Liver (tissue), 3 donors: Measurements from ENCODE around the gene GDPD5.

Experiments used
- ATF3 ChIP-seq: IDR thresholded peaks from 2 replicates; pipeline ENCODE4 v1.6.1; 2016; ENCODE audit warnings: antibody characterized with exemption
- CTCF ChIP-seq: fragments of 150-350 bp; IDR thresholded peaks from 2 replicates; pipeline ENCODE4 v1.5.1; 2017; ENCODE audit warnings: improper control_type of control experiment, low read depth, low read length; ENCODE audit not compliant: missing input control
- EGR1 ChIP-seq, 2 donors: IDR thresholded peaks; 2 replicates each; pipeline ENCODE4 v1.6.1; 2016 to 2018; ENCODE audit warnings: antibody characterized with exemption in 2 of 2, low read depth in 2 of 2
- FOXA1 ChIP-seq: IDR thresholded peaks from 2 replicates; pipeline ENCODE4 v1.6.1; 2016; ENCODE audit warnings: antibody characterized with exemption
- GABPA ChIP-seq, 2 donors: IDR thresholded peaks in 1 of 2; conservative IDR thresholded peaks in 1 of 2; 2 replicates each; pipeline ENCODE4 v1.6.1; 2016; ENCODE audit warnings: antibody characterized with exemption in 2 of 2, mild to moderate bottlenecking in 1 of 2, moderate library complexity in 1 of 2
- HNF4G ChIP-seq: IDR thresholded peaks from 2 replicates; pipeline ENCODE4 v1.6.1; 2016; ENCODE audit warnings: antibody characterized with exemption
- JUND ChIP-seq, 2 donors: IDR thresholded peaks; 2 replicates each; pipeline ENCODE4 v1.6.1; 2016; ENCODE audit warnings: antibody characterized with exemption in 2 of 2
- RAD21 ChIP-seq, 2 donors: IDR thresholded peaks; 2 replicates each; pipeline ENCODE4 v1.6.1; 2016; ENCODE audit warnings: antibody characterized with exemption in 2 of 2, mild to moderate bottlenecking in 2 of 2
- REST ChIP-seq: IDR thresholded peaks from 2 replicates; pipeline ENCODE4 v1.6.1; 2016; ENCODE audit warnings: antibody characterized with exemption, mild to moderate bottlenecking
- SP1 ChIP-seq: IDR thresholded peaks from 2 replicates; pipeline ENCODE4 v1.6.1; 2018; ENCODE audit warnings: antibody characterized with exemption, mild to moderate bottlenecking
- TAF1 ChIP-seq: conservative IDR thresholded peaks from 2 replicates; pipeline ENCODE4 v1.6.1; 2016; ENCODE audit warnings: antibody characterized with exemption, mild to moderate bottlenecking
- YY1 ChIP-seq: IDR thresholded peaks from 2 replicates; pipeline ENCODE4 v1.6.1; 2016; ENCODE audit warnings: antibody characterized with exemption, mild to moderate bottlenecking
- TF ChIP-seq, protein P1 (sequence below): IDR thresholded peaks from 2 replicates; pipeline ENCODE4 v1.6.1; 2016; ENCODE audit warnings: antibody characterized with exemption
- TF ChIP-seq, protein P2 (sequence below): IDR thresholded peaks from 2 replicates; pipeline ENCODE4 v1.6.1; 2016; ENCODE audit warnings: antibody characterized with exemption
- donor health status: healthy.
- donor health status: healthy.

DNA sequence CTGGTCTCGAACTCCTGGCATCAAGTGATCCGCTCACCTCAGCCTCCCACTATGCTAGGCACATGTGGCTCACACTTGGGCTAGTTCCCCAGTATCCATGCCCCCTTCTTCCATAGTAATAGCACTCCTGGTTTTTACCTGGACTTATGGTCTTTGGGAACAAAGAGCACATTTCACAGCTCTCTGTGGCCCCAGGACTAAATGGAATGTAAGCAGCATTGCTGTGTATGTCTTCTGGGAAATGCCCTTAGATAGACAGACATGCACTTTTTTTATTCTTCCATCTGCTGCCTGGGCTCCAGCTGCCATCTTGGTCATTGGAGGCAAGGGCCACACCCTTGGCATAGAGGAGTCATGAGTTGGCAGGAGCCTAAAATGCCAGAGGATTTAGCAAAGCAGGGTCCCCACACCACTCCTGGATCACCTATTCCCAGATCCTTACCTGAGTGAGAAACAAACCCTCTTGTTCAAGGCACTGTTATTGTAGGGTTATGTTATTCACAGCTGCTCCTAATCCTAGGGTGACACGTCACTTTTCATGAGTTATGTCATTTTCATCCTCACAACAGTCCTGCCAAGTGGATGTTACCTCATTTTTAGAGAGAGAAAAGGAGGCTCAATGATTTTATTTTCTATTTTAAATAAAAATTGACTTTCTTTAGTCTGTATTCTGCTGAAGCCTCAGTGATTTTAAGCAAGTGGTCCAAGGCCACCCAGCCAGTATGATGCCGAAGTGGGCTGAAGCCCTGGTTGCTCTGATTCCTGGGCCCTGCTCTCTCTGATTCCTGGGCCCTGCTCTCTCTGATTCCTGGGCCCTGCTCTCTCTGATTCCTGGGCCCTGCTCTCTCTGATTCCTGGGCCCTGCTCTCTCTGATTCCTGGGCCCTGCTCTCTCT, 15.7 kb upstream of the GDPD5 start:
- TF ChIP-seq CTCF, result no peak
- TF ChIP-seq TAF1, result no peak
- TF ChIP-seq GABPA (IDR thresholded peaks at IDR 0.05 in 1 of 2, conservative IDR thresholded peaks at IDR 0.05 in 1 of 2), result no peak
- no peak for TF ChIP-seq RAD21 (IDR thresholded peaks at IDR 0.05)
- TF ChIP-seq YY1, result no peak
- TF ChIP-seq, protein P1, sequence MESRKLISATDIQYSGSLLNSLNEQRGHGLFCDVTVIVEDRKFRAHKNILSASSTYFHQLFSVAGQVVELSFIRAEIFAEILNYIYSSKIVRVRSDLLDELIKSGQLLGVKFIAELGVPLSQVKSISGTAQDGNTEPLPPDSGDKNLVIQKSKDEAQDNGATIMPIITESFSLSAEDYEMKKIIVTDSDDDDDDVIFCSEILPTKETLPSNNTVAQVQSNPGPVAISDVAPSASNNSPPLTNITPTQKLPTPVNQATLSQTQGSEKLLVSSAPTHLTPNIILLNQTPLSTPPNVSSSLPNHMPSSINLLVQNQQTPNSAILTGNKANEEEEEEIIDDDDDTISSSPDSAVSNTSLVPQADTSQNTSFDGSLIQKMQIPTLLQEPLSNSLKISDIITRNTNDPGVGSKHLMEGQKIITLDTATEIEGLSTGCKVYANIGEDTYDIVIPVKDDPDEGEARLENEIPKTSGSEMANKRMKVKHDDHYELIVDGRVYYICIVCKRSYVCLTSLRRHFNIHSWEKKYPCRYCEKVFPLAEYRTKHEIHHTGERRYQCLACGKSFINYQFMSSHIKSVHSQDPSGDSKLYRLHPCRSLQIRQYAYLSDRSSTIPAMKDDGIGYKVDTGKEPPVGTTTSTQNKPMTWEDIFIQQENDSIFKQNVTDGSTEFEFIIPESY, result no peak
- TF ChIP-seq, protein P2, sequence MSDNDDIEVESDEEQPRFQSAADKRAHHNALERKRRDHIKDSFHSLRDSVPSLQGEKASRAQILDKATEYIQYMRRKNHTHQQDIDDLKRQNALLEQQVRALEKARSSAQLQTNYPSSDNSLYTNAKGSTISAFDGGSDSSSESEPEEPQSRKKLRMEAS, result no peak
- TF ChIP-seq ATF3, result no peak
- TF ChIP-seq HNF4G, result no peak
- no peak for TF ChIP-seq SP1
- TF ChIP-seq REST, result no peak
- no peak for TF ChIP-seq FOXA1
- TF ChIP-seq JUND (IDR thresholded peaks at IDR 0.05), result no peak
- no peak for TF ChIP-seq EGR1 (IDR thresholded peaks at IDR 0.05; ENCODE audit: low read depth in 2 of 2)
